ENCODE data around the gene PTRH2.

GRCh38 chr17:59722623-59723022 is 15.4 kb upstream of the PTRH2 start:
- TF ChIP-seq POLR2AphosphoS5 (IDR thresholded peaks at IDR 0.05; ENCODE audit: low read depth, low read length) = no peak
- TF ChIP-seq CEBPB (IDR thresholded peaks at IDR 0.05; ENCODE audit: low read depth) = no peak
